GM18517 (cell line): ENCODE measurements around the gene CLCNKA.
"Not testable (repeated sequence)": the region's sequence is repeated elsewhere in the genome, so short reads cannot be mapped to it uniquely, and the experiment has no call there.

Source experiments
- ATAC-seq: cut with Tn5 transposase; IDR thresholded peaks from one replicate; pipeline ENCODE4 v1.9.1; 2021; ENCODE audit warnings: mild to moderate bottlenecking, moderate library complexity; ENCODE audit not compliant: unreplicated experiment

CLCNKA gene

DNA sequence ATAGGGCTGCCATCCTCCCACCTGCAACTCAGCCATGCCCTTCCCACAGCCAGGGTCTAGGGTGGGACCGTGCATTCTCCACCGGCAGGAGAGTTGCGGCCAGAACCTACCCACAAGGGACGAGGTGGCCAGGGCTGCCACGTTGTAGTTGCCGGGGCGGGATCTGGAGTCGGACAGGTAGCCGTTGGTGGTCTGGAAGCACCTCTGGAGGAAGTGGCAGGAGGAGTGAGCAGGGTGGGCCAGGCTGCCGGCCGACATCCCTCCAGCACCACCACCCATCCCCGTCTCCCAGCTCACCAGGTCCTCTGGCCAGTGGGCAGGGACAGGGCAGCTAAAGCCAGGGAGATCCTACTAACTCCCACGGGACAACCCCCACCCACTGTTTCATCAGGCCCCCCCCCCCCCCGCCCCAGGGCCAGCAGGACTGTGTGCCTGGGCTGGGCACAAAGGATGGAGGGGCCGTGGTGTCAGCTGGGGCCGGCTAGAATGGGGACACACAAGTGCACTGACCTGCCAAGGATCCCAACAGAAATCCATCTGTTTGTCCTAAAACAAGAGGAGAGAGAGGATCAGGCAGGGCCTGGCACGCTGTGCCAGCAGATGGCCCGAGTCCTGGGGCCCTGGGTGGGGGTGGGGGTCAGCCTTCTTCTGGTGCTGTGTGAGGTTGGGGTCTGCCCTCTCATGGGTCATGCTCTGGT lies 40.3 kb downstream of the CLCNKA start:
- not testable (repeated sequence) for ATAC-seq

DNA sequence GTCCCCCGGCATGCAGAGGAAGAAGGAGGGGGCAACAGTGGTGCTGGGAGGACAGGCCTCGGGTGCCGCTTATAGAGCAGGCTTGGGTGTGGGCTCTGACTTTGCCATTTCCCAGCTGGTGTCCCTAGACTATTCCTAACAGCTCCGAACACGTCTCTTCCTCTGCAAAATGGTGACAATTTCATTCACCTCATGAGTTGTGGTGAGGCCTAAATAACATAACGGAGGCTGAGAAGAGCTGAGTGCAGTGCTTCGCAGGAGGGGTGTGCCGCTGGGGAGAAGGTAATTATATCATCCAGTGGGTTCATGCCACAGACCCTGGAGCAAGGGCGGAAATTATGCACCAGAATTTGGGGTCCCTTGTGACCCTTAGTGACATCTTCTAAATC lies 40.8 kb downstream of the CLCNKA start:
- ATAC-seq = not testable (repeated sequence)

GRCh38 chr1:16063226-16063829 lies 41.5 kb downstream of the CLCNKA start:
- no peak for ATAC-seq

DNA sequence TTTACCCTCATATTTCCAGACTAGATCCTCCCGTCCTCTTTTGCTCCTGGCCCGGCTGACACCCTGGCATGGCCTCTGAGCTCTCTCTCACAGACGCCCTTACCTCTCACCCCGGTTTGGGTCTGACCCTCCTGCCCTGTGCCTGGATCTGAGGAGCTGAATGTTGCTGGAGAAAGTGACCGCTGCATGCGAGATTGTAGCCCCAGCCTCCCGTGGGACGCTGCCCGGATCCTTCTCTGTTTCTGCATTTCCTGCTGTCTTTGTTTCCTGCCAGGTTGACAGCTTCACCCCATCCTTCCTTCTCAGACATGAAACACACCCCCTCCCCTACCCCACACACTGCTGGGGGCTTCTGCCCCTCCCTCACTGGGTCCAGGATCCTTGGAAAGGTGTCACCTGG lies 42.1 kb downstream of the CLCNKA start:
- ATAC-seq = no peak

DNA sequence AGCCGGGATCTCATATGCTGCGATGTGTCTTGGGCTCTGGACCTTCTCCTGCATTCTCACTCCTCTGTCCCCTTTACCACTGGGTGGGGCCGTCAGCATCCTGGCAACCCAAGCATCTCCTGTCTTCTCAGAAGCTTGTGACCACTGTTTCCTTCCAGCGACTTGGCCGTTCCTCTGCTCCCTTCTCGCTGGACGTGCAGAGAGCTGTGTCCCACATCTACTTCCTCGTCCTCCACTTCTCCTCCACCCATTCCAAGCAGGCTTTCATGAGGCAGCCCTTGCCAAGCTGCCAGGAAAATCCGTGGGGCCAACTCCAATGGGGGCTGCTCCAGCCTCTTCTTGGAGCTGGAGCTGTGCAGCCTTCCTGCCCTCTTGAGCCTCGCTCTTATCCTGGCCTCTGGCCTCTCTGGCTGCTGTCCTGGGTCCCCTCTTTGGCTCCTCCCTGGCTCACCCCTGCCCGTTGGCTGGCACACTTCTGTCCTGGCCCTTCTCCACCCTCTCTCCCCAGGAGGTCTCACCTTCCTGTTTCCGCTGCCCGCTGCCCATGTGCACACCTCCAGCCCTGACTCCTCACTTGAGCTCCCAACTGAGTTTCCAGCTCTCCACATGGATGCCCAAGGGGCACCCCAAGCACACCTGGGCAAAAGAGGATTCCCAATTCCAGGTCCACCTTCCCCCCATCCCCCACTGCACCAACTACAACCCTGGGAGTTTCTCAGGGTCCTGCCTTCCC lies 42.9 kb downstream of the CLCNKA start:
- no peak for ATAC-seq

DNA sequence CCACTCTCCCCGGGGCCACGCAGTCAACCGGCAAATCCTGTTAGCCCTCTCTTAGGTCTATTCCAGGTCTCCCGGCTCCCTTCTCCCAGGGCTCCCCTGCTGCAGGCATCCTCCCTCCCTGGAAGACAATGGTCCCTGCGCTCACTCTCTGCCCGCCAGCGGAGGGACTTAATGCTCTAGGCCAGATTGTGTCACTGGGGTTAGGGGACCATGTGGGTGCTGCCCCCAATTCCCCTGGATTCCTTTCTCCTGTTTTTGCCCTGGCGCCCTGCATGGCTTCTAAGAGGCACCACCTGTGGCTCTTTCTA lies 43.4 kb downstream of the CLCNKA start:
- no peak for ATAC-seq

- no peak for ATAC-seq
Measured at GRCh38 chr1:16066245-16066644, 44.4 kb downstream of the CLCNKA start.

- ATAC-seq = no peak
Measured at GRCh38 chr1:16067127-16067768, 45.4 kb downstream of the CLCNKA start.

DNA sequence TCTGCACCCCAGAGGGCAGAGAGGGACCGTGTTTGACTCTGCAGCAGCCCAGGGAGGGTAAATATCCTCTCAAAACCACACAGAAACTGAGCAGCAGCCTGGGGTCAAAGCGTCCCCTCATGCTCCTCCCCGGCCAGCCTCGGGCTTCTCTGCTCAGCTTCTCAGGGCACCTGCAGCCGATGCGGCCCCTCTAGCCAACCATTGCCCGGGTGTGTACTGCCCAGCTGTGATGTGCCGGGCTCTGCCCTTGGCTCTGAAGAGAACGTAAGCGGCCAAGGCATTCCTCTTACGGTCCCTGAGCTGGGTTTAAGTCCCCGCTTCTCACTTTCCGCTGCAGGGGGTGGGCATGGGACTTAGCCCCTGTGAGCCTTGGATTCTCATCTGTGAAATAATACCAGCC lies 46.1 kb downstream of the CLCNKA start:
- ATAC-seq = no peak

- no peak for ATAC-seq
Measured at GRCh38 chr1:16068356-16069270, 46.8 kb downstream of the CLCNKA start.

DNA sequence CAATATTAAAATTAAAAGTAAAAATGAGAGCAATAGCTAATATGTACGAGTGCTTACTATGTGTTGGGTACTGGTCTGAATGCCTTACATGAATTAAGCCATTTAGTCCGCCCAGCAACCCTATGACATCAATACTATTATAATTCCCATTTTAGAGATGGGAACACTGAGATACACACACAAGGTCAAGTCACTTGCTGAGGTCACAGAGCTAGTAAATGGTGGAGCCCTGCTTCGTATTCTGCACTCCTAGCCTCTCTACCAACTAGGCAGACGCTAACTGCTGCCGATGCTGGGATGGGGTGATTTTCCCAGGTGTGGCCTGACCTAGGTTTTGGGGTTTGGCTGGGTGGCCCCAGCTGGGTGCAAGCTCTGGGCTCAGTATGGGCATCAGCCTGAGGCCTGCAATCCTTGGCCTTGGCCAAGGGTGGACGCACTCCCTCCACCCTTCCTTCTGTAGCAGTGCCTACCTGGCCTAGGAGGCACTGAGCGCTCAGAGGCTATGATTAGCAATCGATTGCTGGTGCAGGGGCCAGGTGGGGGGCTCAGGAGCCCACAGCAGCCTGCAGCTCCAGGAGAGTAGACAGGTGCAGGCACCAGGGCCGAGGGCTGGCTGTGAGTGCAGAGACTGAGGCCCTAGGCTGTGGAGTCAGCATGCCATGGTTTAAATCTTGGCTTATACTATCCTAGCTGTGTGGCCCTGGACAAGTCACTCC lies 49.0 kb downstream of the CLCNKA start:
- ATAC-seq = no peak

GRCh38 chr1:16071614-16072013 lies 49.8 kb downstream of the CLCNKA start:
- no peak for ATAC-seq

- no peak for ATAC-seq
Measured at GRCh38 chr1:16072095-16072494, 50.3 kb downstream of the CLCNKA start.

- no peak for ATAC-seq
Measured at GRCh38 chr1:16072616-16073484, 51.0 kb downstream of the CLCNKA start.

- no peak for ATAC-seq
Measured at GRCh38 chr1:16073490-16074119, 51.8 kb downstream of the CLCNKA start, which contains the start of gene FAM131C. Gene FAM131C (minus strand): TSS chr1:16073651. CDS start chr1:16073442, 209 bp downstream.

DNA sequence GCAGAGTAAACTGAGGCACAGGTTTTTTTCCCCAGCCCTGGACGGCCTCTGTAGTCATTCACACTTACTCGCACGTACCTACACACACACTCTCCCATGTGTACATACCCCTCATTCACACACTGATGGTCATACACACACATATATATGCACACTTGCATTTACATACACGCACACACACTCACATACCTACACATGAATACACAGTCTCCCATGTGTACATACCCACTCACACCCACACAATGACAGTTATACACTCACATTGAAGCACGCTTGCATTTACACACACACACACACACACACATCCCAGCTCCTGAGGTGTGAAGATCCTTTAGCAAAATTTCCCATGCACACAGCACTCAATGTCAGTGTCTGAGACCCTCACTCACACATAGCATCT lies 52.4 kb downstream of the CLCNKA start:
- no peak for ATAC-seq

DNA sequence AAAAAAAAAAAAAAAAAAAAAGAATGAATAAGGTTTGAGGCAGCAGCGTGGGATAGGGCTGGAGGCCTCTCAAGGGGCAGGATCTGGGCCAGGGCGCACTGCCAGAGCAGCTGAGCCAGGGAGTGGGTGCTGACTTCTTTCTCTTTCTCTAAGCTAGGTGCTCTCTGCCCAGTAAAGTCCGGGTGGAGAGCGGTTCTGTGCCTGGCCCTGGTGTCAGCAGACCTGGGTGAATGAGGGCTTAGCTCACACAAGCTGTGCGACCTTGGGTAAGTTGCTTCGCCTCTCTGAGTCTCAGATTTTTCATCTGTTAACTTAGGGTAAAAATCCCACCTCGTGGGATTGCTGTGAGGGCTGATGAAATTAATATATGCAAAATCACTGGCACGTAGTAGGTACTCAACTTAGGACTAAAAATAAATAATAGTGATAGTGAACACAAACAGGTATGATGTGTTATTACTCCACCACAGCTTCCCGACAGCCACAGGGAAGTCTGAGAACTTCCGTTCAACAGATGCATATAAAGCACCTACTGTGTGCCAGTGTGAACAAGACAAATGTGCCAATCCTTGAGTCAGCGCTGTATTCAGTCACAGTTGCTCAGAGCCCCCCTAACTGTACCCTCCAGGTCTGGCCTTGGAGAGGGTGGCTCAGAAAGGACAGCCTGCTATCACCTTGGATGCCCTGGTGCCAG lies 53.6 kb downstream of the CLCNKA start:
- no peak for ATAC-seq
